GM21529 (cell line): Measurements from ENCODE around the gene HENMT1.

Experiments
- ATAC-seq: cut with Tn5 transposase; IDR thresholded peaks from one replicate; pipeline ENCODE4 v1.9.1; 2021; ENCODE audit not compliant: unreplicated experiment

HENMT1 gene

GRCh38 chr1:108628665-108629064, 32.2 kb downstream of the HENMT1 start:
- no peak for ATAC-seq

- no peak for ATAC-seq
Observed at GRCh38 chr1:108627951-108628350, 32.9 kb downstream of the HENMT1 start.

GRCh38 chr1:108627256-108627655, 33.6 kb downstream of the HENMT1 start:
- ATAC-seq = no peak

GRCh38 chr1:108624069-108624468, 36.8 kb downstream of the HENMT1 start:
- ATAC-seq = no peak

GRCh38 chr1:108617724-108618056, 43.2 kb downstream of the HENMT1 start:
- ATAC-seq = no peak

GRCh38 chr1:108617008-108617723, 43.7 kb downstream of the HENMT1 start:
- no peak for ATAC-seq

GRCh38 chr1:108615544-108615943, 45.3 kb downstream of the HENMT1 start:
- no peak for ATAC-seq

- ATAC-seq = no peak
Observed at GRCh38 chr1:108612496-108612895, 48.4 kb downstream of the HENMT1 start.

GRCh38 chr1:108611984-108612383, 48.9 kb downstream of the HENMT1 start:
- no peak for ATAC-seq

GRCh38 chr1:108610073-108610472, 50.8 kb downstream of the HENMT1 start:
- ATAC-seq = no peak

- no peak for ATAC-seq
Observed at GRCh38 chr1:108609483-108610049, 51.3 kb downstream of the HENMT1 start.

- no peak for ATAC-seq
Observed at GRCh38 chr1:108606478-108606877, 54.4 kb downstream of the HENMT1 start.

- no peak for ATAC-seq
Observed at GRCh38 chr1:108605633-108606032, 55.3 kb downstream of the HENMT1 start.

- ATAC-seq = no peak
Observed at GRCh38 chr1:108601708-108602410, 59.0 kb downstream of the HENMT1 start.

GRCh38 chr1:108600504-108600903, 60.4 kb downstream of the HENMT1 start:
- ATAC-seq = no peak

GRCh38 chr1:108598340-108598739, 62.6 kb downstream of the HENMT1 start:
- no peak for ATAC-seq
